Bone marrow (tissue), 2 donors: Measurements from ENCODE around the gene ANXA7.
"Not testable (repeated sequence)": the region's sequence is repeated elsewhere in the genome, so short reads cannot be mapped to it uniquely, and the experiment has no call there.

Experiments
- DNase-seq, 2 donors: peaks; one replicate each; lab custom pipeline; 2025; lab: John Stamatoyannopoulos, UW

Gene ANXA7

DNA sequence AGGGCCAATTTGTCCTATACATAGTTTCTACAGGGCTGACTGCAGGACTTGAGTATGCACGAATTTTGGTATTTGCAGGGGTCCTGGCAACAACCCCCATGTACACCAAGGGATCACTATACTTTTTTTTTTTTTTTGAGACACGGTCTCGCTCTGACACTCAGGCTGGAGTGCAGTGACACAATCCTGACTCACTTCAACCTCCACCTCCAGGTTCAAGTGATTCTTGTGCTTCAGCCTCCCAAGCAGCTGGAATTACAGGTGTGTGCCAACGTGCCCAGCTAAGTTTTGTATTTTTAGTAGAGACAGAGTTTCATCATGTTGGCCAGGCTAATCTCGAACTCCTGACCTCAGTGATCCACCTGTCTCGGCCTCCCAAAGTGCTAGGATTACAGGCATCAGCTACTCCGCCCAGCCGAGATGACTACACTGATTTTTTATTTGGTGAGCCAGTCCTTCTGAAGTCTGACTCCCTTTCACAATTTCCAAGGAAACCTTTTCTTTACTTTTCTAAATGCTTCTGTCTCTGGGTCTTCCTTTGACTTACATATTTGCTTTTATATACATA is 75.0 kb downstream of the ANXA7 start:
- DNase-seq = no peak

DNA sequence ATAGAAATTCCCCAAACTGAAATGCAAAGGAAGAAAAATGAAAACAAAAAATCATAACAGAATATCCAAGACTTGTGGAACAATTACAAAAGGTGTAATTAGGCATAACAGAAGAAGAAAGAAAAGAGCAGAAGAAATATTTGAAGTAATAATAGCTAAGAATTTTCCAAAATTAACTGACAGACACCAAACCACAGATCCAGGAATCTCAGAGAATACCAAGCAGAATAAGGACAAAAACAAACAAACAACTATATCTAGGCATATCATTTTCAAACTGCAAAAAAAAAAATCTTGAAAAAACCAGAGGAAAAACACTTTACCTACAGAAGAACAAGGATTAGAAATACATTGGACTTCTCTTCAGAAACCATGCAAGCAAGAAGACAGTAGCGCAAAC is 80.7 kb downstream of the ANXA7 start:
- no peak for DNase-seq

DNA sequence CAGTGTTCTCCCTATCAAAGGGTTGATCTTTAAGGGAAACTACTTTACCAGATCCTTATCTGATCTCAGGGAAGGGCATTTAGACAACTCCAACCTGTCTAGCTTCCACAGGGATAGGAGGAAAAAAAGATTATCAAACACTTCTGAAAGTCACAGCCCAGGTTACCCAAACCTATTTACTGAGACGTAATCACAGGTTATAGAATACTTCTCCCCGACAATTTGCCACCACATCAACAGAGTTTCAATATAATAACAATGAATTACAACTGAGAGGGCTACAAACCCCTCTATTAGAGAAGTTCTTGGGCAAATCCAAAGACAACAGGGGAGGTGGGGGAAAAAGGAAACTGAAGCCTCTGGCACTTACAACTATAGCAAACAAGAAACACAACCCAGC is 81.5 kb downstream of the ANXA7 start:
- DNase-seq = no peak

DNA sequence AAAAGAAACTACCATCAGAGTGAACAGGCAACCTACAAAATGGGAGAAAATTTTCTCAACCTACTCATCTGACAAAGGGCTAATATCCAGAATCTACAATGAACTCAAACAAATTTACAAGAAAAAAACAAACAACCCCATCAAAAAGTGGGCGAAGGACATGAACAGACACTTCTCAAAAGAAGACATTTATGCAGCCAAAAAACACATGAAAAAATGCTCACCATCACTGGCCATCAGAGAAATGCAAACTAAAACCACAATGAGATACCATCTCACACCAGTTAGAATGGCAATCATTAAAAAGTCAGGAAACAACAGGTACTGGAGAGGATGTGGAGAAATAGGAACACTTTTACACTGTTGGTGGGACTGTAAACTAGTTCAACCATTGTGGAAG is 85.3 kb downstream of the ANXA7 start:
- DNase-seq = not testable (repeated sequence)

DNA sequence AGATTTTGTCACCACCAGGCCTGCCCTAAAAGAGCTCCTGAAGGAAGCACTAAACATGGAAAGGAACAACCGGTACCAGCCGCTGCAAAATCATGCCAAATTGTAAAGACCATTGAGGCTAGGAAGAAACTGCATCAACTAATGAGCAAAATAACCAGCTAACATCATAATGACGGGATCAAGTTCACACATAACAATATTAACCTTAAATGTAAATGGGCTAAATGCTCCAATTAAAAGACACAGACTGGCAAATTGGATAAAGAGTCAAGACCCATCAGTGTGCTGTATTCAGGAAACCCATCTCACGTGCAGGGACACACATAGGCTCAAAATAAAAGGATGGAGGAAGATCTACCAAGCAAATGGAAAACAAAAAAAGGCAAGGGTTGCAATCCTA is 88.6 kb downstream of the ANXA7 start:
- not testable (repeated sequence) for DNase-seq
